DMS114 treated with DMSO at 0.1 percent for 48 hours (cell line): ENCODE results near the gene TBCCD1.

ENCODE experiments used
- DNase-seq: peaks from one replicate; lab custom pipeline; 2025; ENCODE audit not compliant: unreplicated experiment; lab: John Stamatoyannopoulos, UW

TBCCD1 gene

GRCh38 chr3:186497608-186498007 lies 69.5 kb downstream of the TBCCD1 start:
- no peak for DNase-seq

- no peak for DNase-seq
Measured at GRCh38 chr3:186496635-186497034, 70.5 kb downstream of the TBCCD1 start.
